ENCODE results near the gene LRRC71. TPM values are rescaled to one million over a fixed set of nuclear protein-coding genes. Genes with fewer than 3 reads are reported as not detected.
A peak's percentile ranks its signal among the peaks of the same experiment; 100 is the strongest.

Gene LRRC71
- total and polyA plus RNA-seq, 8 donors = 0.30 to 0.59 TPM; not detected in 6

- WGBS, 2 donors = 37 to 61% methylated on average over 5 to 6 of the region's 6 CpGs
- FAIRE-seq (no peak), ATAC-seq (no peak), DNase-seq (no peak)
- H3K27ac ChIP-seq = no peak overlapping the region
- no peaks in the 10 kb centered on the region for H3K4me1 ChIP-seq
- H3K9me3 ChIP-seq = no peaks in the 10 kb centered on the region
- no peak overlapping the region for H3K4me3 ChIP-seq
- no peak for TF ChIP-seq CTCF (IDR thresholded peaks at IDR 0.05)
- no peaks in the 10 kb centered on the region for H3K27me3 ChIP-seq
- no peaks in the 10 kb centered on the region for H3K36me3 ChIP-seq
- intact Hi-C loops (cut with DNase I) = no loop called here
Measured at GRCh38 chr1:156900896-156901589, 19.4 kb upstream of the LRRC71 start.

GRCh38 chr1:156901590-156901900, 18.9 kb upstream of the LRRC71 start:
- no peak overlapping the region for H3K4me3 ChIP-seq
- no peak for DNase-seq
- no peaks in the 10 kb centered on the region for H3K36me3 ChIP-seq
- intact Hi-C loops (cut with DNase I) = no loop called here
- no peaks in the 10 kb centered on the region for H3K4me1 ChIP-seq
- no peak for FAIRE-seq
- H3K27ac ChIP-seq = no peak overlapping the region
- no peaks in the 10 kb centered on the region for H3K27me3 ChIP-seq
- no peak for ATAC-seq
- H3K9me3 ChIP-seq = no peaks in the 10 kb centered on the region
- 74 to 75% methylated on average over 4 of the region's 4 CpGs for WGBS, 2 donors
- TF ChIP-seq CTCF (IDR thresholded peaks at IDR 0.05) = no peak

- intact Hi-C loops (cut with DNase I) = no loop called here
- no peaks in the 10 kb centered on the region for H3K4me1 ChIP-seq
- no peaks in the 10 kb centered on the region for H3K36me3 ChIP-seq
- H3K9me3 ChIP-seq = no peaks in the 10 kb centered on the region
- no peak overlapping the region for H3K27ac ChIP-seq
- H3K27me3 ChIP-seq = no peaks in the 10 kb centered on the region
- no peak for ATAC-seq
- FAIRE-seq = no peak
- no peak overlapping the region for H3K4me3 ChIP-seq
- DNase-seq = peak in 1 of 6 donors; percentile 34
- TF ChIP-seq CTCF (IDR thresholded peaks at IDR 0.05) = no peak
- 54% methylated on average over 23 of the region's 23 CpGs for WGBS, 2 donors
Measured at GRCh38 chr1:156901966-156902915, 18.2 kb upstream of the LRRC71 start.

- H3K4me1 ChIP-seq = no peaks in the 10 kb centered on the region
Measured at GRCh38 chr1:156903328-156904091, 16.9 kb upstream of the LRRC71 start.

More at GRCh38 chr1:156903328-156904091, 16.9 kb upstream of the LRRC71 start:
- no peak for ATAC-seq
- DNase-seq = peak in 2 of 6 donors; percentile 27 to 41
- H3K4me3 ChIP-seq = no peak overlapping the region
- H3K9me3 ChIP-seq = no peaks in the 10 kb centered on the region
- WGBS, 2 donors = 65 to 67% methylated on average over 13 to 15 of the region's 15 CpGs
- intact Hi-C loops (cut with DNase I) = no loop called here
- TF ChIP-seq CTCF (IDR thresholded peaks at IDR 0.05) = no peak
- H3K27me3 ChIP-seq = no peaks in the 10 kb centered on the region
- FAIRE-seq = no peak
- H3K36me3 ChIP-seq = no peaks in the 10 kb centered on the region
- no peak overlapping the region for H3K27ac ChIP-seq

Measured in pancreas (tissue), 10 donors.